ENCODE results near the gene DDX23.

- TF ChIP-seq REST (IDR thresholded peaks at IDR 0.05; ENCODE audit: insufficient read depth in 1 of 2, low read depth in 2 of 2, low read length in 1 of 2) = no peak
- TF ChIP-seq CTCF (IDR thresholded peaks at IDR 0.05) = no peak
- TF ChIP-seq SIN3A (IDR thresholded peaks at IDR 0.05; ENCODE audit: borderline replicate concordance, insufficient read depth, low read depth, low read length) = no peak
- TF ChIP-seq TCF7L2 (IDR thresholded peaks at IDR 0.05; ENCODE audit: low read depth, low read length) = no peak
These were observed 29.8 kb upstream of the DDX23 start for GRCh38 chr12:48881686-48882314.
